DND-41 (cell line): ENCODE measurements around the gene DYSF.

Experiments
- CTCF ChIP-seq: IDR thresholded peaks from 2 replicates; pipeline ENCODE4 v1.5.1; 2012; ENCODE audit warnings: borderline replicate concordance, low read length, moderate library complexity, mild to moderate bottlenecking; ENCODE audit not compliant: poor library complexity, severe bottlenecking; ENCODE audit errors: extremely low read depth
- EZH2 ChIP-seq: IDR thresholded peaks from 3 replicates; pipeline ENCODE4 v1.6.1; 2012; ENCODE audit warnings: borderline replicate concordance, low read depth, mild to moderate bottlenecking, moderate library complexity, low read length, inconsistent platforms; ENCODE audit not compliant: severe bottlenecking

- TF ChIP-seq CTCF, result no peak
- TF ChIP-seq EZH2, result no peak
Observed at GRCh38 chr2:71587509-71588073, 134.2 kb downstream of the DYSF start.
